HG02678 (cell line): ENCODE data around the gene B3GALT4.

Experiments used
- ATAC-seq: cut with Tn5 transposase; IDR thresholded peaks from one replicate; pipeline ENCODE4 v1.9.1; 2021; ENCODE audit warnings: mild to moderate bottlenecking, moderate library complexity; ENCODE audit not compliant: unreplicated experiment

The B3GALT4 gene

GRCh38 chr6:33288921-33289783, 12.2 kb downstream of the B3GALT4 start, which contains the start of the genes PFDN6 and WDR46:
TSS of gene PFDN6 (plus strand) at chr6:33289601. CDS start at chr6:33289857, 256 bp downstream.
TSS of gene WDR46 (minus strand) at chr6:33289239. CDS start at chr6:33289170, 69 bp downstream.
- peak; percentile 87 for ATAC-seq

GRCh38 chr6:33289784-33290315, 12.9 kb downstream of the B3GALT4 start:
- ATAC-seq = no peak

- no peak for ATAC-seq
These were observed 13.5 kb downstream of the B3GALT4 start for GRCh38 chr6:33290459-33290858.

- ATAC-seq = no peak
These were observed 16.2 kb downstream of the B3GALT4 start for GRCh38 chr6:33292996-33293682.

GRCh38 chr6:33294086-33294823, 17.3 kb downstream of the B3GALT4 start:
- ATAC-seq = no peak

GRCh38 chr6:33295621-33296369, 18.9 kb downstream of the B3GALT4 start:
- no peak for ATAC-seq

GRCh38 chr6:33296797-33297405, 20.0 kb downstream of the B3GALT4 start:
- no peak for ATAC-seq

GRCh38 chr6:33297406-33297955, 20.6 kb downstream of the B3GALT4 start:
- ATAC-seq = no peak

- ATAC-seq = no peak
These were observed 21.2 kb downstream of the B3GALT4 start for GRCh38 chr6:33297956-33298772.

- ATAC-seq = peak; percentile 28
These were observed 21.9 kb downstream of the B3GALT4 start, which contains the start of gene RGL2 for GRCh38 chr6:33298773-33299236. TSS of gene RGL2 (minus strand) at chr6:33298942. CDS start at chr6:33298610, 332 bp downstream.

- ATAC-seq = peak; percentile 76
These were observed 22.5 kb downstream of the B3GALT4 start for GRCh38 chr6:33299237-33299944.

- no peak for ATAC-seq
These were observed 25.0 kb downstream of the B3GALT4 start for GRCh38 chr6:33301877-33302276.

- no peak for ATAC-seq
These were observed 27.3 kb downstream of the B3GALT4 start for GRCh38 chr6:33304216-33304615.

- no peak for ATAC-seq
These were observed 28.1 kb downstream of the B3GALT4 start for GRCh38 chr6:33305052-33305451.

- no peak for ATAC-seq
These were observed 29.4 kb downstream of the B3GALT4 start for GRCh38 chr6:33306356-33306755.

- peak; percentile 38 for ATAC-seq
These were observed 35.6 kb downstream of the B3GALT4 start for GRCh38 chr6:33312361-33313104.

GRCh38 chr6:33313105-33313708, 36.3 kb downstream of the B3GALT4 start:
- no peak for ATAC-seq
